ENCODE measurements around the gene ERMARD.

ERMARD gene

GRCh38 chr6:169783971-169784820 is 32.8 kb downstream of the ERMARD start:
- no peak for DNase-seq

- DNase-seq: no peak
Observed at GRCh38 chr6:169784821-169785340, 33.5 kb downstream of the ERMARD start.

- DNase-seq: no peak
Observed at GRCh38 chr6:169785566-169785965, 34.1 kb downstream of the ERMARD start.

- DNase-seq: no peak
Observed at GRCh38 chr6:169786349-169786748, 34.9 kb downstream of the ERMARD start.

GRCh38 chr6:169787797-169788196 is 36.4 kb downstream of the ERMARD start:
- DNase-seq: no peak

- no peak for DNase-seq
Observed at GRCh38 chr6:169788809-169789145, 37.4 kb downstream of the ERMARD start.

GRCh38 chr6:169789146-169789943 is 37.9 kb downstream of the ERMARD start:
- no peak for DNase-seq

- DNase-seq: peak; percentile 58
Observed at GRCh38 chr6:169789944-169790927, 38.8 kb downstream of the ERMARD start.

GRCh38 chr6:169791721-169792131 is 40.3 kb downstream of the ERMARD start:
- DNase-seq: no peak

- DNase-seq: no peak
Observed at GRCh38 chr6:169792306-169793015, 41.0 kb downstream of the ERMARD start.

- no peak for DNase-seq
Observed at GRCh38 chr6:169793408-169793807, 42.0 kb downstream of the ERMARD start.

- DNase-seq: no peak
Observed at GRCh38 chr6:169794317-169795055, 43.1 kb downstream of the ERMARD start.

- no peak for DNase-seq
Observed at GRCh38 chr6:169795196-169795595, 43.8 kb downstream of the ERMARD start.

GRCh38 chr6:169798764-169799473 is 47.5 kb downstream of the ERMARD start:
- DNase-seq: no peak

- DNase-seq: no peak
Observed at GRCh38 chr6:169799474-169799926, 48.1 kb downstream of the ERMARD start.

GRCh38 chr6:169800116-169800667 is 48.8 kb downstream of the ERMARD start:
- no peak for DNase-seq

GRCh38 chr6:169800668-169801395 is 49.4 kb downstream of the ERMARD start:
- no peak for DNase-seq

- no peak for DNase-seq
Observed at GRCh38 chr6:169801396-169802160, 50.2 kb downstream of the ERMARD start.

- DNase-seq: no peak
Observed at GRCh38 chr6:169802790-169803189, 51.4 kb downstream of the ERMARD start.

All from CD4-positive, alpha-beta T cell treated with Interferon gamma for 1 hour (primary cell).